ENCODE results near the gene NUP35. TPM values are rescaled to one million over a fixed set of nuclear protein-coding genes. Genes with fewer than 3 reads are reported as not detected.
"Not testable (repeated sequence)": the region's sequence is repeated elsewhere in the genome, so short reads cannot be mapped to it uniquely, and the experiment has no call there.

Gene NUP35
- polyA plus RNA-seq, 1 donor from 2014 or later, result 40.7 TPM

DNA sequence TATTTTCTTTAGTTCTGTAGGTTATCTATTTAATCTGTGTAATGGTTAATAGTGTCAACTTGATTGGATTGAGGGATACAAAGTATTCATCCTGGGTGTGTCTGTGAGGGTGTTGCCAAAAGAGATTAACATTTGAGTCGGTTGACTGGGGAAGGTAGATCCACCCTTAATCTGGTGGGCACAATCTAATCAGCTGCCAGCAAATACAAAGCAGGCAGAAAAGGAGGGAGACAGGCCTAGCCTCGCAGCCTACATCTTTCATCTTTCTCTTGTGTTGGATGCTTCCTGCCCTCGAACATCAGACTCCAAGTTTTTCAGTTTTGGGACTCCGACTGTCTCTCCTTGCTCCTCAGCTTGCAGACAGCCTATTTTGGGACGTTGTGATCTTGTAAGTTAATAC is 42.7 kb downstream of the NUP35 start:
- not testable (repeated sequence) for H3K79me2 ChIP-seq (replicated peaks; ENCODE audit: insufficient read depth, low read length); H3K27me3 ChIP-seq (ENCODE audit: insufficient read depth, low read depth, low read length); H3K27ac ChIP-seq (ENCODE audit: low read length); H3K36me3 ChIP-seq (ENCODE audit: insufficient read depth, low read length); H3K9me3 ChIP-seq (ENCODE audit: low read length); H3K4me3 ChIP-seq (ENCODE audit: low read length); H3K9ac ChIP-seq (ENCODE audit: low read length); H4K20me1 ChIP-seq (ENCODE audit: insufficient read depth); H3K4me2 ChIP-seq (ENCODE audit: low read length); H2AFZ ChIP-seq (ENCODE audit: low read depth, low read length); H3K9me2 ChIP-seq (ENCODE audit: insufficient read depth, low read length); H3F3A ChIP-seq (ENCODE audit: insufficient read depth, low read length, poor library complexity, severe bottlenecking)

DNA sequence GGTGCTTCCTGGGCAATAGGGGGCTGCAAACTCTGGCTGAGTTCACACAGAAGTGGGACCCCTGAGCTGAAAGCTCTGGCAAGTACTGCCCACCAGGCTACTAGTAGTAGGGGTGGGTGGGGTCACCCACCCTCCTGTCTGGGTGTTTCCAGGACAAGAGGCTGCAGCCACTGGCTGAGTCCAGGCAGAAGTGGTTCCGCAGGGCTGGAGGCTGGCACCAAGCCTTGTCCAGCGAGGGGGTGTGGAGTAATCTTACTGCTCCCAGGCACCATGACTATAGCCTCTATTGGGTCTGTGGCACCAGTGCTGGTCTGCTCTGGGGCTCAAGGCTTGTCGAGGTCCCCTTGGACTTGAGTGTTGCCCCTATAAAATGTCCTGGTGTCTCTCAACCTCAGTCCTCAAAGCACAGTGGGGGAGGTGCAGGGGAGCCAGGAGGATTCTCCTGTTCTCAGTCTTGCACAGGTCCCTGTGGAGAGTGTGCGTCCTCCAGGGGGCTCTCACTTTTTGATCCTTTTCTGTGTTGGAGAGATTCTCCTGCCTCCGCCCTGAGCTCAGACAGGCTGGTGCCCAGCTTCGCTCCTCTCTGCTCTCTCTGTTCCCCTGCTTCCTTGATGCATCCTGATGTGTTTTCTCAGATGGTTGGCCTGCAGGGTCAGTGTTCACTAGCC is 48.1 kb downstream of the NUP35 start:
- Histone ChIP-seq H3K36me3 (ENCODE audit: insufficient read depth, low read length) (no peaks in the 10 kb centered on the region), H3K9me2 (ENCODE audit: insufficient read depth, low read length) (no peaks in the 10 kb centered on the region), H4K20me1 (ENCODE audit: insufficient read depth) (no peaks in the 10 kb centered on the region), H3K27me3 (ENCODE audit: insufficient read depth, low read depth, low read length) (no peaks in the 10 kb centered on the region), H2AFZ (ENCODE audit: low read depth, low read length) (no peak overlapping the region), H3K4me2 (ENCODE audit: low read length) (no peak overlapping the region), H3K9ac (ENCODE audit: low read length) (no peak overlapping the region), H3K9me3 (ENCODE audit: low read length) (no peaks in the 10 kb centered on the region), H3K79me2 (replicated peaks; ENCODE audit: insufficient read depth, low read length) (no peaks in the 10 kb centered on the region), H3F3A (ENCODE audit: insufficient read depth, low read length, poor library complexity, severe bottlenecking) (no peaks in the 10 kb centered on the region), H3K4me3 (ENCODE audit: low read length) (no peak overlapping the region), H3K27ac (ENCODE audit: low read length) (no peak overlapping the region)
- TF ChIP-seq MXI1 (conservative IDR thresholded peaks at IDR 0.05; ENCODE audit: poor library complexity, severe bottlenecking) (no peak), RAD21 (conservative IDR thresholded peaks at IDR 0.05) (no peak), EP300 (conservative IDR thresholded peaks at IDR 0.05; ENCODE audit: poor library complexity, severe bottlenecking) (no peak), SMC3 (conservative IDR thresholded peaks at IDR 0.05; ENCODE audit: poor library complexity) (no peak), POLR2AphosphoS5 (IDR thresholded peaks at IDR 0.05) (no peak), TAF1 (IDR thresholded peaks at IDR 0.05; ENCODE audit: low read depth) (no peak), EZH2 (IDR thresholded peaks at IDR 0.05; ENCODE audit: borderline replicate concordance, insufficient read depth, low read length, poor library complexity, severe bottlenecking) (no peak)
- TF ChIP-seq, protein P1, sequence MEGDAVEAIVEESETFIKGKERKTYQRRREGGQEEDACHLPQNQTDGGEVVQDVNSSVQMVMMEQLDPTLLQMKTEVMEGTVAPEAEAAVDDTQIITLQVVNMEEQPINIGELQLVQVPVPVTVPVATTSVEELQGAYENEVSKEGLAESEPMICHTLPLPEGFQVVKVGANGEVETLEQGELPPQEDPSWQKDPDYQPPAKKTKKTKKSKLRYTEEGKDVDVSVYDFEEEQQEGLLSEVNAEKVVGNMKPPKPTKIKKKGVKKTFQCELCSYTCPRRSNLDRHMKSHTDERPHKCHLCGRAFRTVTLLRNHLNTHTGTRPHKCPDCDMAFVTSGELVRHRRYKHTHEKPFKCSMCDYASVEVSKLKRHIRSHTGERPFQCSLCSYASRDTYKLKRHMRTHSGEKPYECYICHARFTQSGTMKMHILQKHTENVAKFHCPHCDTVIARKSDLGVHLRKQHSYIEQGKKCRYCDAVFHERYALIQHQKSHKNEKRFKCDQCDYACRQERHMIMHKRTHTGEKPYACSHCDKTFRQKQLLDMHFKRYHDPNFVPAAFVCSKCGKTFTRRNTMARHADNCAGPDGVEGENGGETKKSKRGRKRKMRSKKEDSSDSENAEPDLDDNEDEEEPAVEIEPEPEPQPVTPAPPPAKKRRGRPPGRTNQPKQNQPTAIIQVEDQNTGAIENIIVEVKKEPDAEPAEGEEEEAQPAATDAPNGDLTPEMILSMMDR (IDR thresholded peaks at IDR 0.05; ENCODE audit: poor library complexity, severe bottlenecking), result no peak
- TF ChIP-seq, protein P2, sequence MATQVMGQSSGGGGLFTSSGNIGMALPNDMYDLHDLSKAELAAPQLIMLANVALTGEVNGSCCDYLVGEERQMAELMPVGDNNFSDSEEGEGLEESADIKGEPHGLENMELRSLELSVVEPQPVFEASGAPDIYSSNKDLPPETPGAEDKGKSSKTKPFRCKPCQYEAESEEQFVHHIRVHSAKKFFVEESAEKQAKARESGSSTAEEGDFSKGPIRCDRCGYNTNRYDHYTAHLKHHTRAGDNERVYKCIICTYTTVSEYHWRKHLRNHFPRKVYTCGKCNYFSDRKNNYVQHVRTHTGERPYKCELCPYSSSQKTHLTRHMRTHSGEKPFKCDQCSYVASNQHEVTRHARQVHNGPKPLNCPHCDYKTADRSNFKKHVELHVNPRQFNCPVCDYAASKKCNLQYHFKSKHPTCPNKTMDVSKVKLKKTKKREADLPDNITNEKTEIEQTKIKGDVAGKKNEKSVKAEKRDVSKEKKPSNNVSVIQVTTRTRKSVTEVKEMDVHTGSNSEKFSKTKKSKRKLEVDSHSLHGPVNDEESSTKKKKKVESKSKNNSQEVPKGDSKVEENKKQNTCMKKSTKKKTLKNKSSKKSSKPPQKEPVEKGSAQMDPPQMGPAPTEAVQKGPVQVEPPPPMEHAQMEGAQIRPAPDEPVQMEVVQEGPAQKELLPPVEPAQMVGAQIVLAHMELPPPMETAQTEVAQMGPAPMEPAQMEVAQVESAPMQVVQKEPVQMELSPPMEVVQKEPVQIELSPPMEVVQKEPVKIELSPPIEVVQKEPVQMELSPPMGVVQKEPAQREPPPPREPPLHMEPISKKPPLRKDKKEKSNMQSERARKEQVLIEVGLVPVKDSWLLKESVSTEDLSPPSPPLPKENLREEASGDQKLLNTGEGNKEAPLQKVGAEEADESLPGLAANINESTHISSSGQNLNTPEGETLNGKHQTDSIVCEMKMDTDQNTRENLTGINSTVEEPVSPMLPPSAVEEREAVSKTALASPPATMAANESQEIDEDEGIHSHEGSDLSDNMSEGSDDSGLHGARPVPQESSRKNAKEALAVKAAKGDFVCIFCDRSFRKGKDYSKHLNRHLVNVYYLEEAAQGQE (IDR thresholded peaks at IDR 0.05; ENCODE audit: borderline replicate concordance), result no peak
